UCSD-AML1 (cell line): ENCODE measurements around the gene SEPTIN8.

Experiments
- DNase-seq: peaks from one replicate; lab custom pipeline; 2025; ENCODE audit not compliant: unreplicated experiment; lab: John Stamatoyannopoulos, UW

Gene SEPTIN8

DNA sequence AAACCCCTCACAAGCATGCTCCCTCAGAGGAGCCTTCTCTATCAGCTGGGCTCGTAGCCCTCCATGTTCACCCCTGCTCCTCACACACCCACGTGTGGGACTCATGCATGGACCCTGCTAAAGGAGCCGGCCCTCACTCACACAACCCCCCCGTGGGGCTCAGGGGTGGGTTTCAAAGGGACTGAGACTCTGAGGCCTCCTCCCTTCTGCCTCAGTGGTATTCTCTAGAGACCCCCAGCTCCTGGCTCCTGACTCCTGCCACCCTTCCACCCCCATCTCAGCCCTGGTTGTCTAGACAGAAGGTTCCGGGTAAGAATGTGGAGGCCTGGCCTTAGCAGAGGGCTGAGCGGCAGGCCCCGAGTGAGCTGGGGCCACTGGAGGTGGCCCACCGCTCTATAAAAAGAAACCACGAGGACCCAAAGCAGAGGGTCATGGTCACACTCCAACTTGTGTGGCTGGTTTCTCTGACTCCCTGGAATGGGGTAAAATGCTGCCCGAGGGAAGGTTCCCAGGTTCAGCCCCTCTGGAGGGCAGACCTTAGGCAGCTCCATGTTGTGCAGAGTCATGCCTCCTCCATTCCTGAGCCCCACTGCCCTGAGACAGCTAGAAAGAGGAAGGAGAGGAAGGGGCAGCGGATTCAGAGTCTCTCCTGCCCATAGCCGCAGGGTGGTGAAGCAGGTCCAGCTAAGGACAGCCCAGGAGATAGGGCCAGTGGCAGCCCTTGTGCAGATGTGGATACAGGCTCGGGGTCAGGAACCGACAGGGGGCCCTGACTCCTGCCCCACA is 10.8 kb downstream of the SEPTIN8 start:
- no peak for DNase-seq

DNA sequence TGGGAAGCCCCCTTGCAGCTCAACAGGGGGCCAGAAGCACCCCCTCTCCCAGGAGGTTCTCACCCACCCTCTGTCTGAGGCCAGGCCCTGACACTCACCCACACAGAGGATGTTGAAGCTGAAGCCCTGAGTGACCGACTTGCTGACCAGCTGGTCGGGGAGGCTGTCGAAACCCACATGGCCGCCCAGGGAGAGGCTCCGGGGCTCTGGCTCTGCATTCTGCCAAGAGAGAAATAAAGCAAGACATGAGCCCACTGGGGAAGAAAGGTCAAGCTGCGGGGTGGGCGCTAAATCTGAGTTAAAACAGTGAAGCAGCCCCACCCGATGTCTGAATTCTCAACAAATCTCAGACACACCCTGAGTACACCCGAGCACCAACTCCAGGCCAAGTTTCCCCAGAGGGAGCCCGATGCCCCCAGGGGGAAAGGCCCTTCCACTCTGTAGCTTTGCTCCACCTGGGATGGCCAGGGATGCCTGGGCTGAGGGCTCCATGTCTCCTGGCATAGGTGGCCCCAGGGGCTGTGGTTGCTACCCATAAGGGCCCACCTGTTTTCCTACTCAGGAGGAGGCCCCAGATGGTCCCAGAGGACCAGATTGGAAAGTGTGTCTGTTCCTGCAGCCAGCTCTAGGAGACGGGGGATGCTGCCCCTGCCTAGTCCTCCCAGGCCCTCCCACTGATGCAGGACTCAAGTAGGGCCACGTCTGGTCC is 11.6 kb downstream of the SEPTIN8 start:
- no peak for DNase-seq

DNA sequence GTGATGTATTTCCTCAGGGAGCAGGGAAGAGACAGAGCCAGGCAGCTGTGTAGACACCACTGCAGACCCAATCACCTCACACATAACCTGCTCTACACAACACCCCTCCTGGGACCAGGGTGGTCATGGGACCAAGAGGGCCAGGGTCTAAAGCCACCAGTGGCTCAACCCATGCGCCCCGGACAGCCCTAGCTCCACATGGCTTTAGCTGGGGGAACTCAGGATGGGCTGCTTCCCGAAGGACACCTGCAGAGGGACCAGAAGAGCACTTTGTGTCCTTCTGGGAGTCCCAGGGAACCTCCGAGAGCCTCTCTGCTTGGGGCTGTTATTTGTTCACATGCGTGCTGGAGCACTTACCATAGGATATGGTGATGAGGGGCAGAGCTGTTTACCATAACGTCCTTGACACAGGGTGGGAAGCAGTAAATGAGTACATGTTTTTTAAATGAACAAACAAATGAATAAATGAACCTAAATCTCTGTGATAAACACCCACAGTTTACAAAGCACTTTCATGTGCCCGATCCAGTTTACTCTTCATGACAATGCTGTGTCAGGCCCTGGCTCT is 12.3 kb downstream of the SEPTIN8 start:
- DNase-seq = no peak

DNA sequence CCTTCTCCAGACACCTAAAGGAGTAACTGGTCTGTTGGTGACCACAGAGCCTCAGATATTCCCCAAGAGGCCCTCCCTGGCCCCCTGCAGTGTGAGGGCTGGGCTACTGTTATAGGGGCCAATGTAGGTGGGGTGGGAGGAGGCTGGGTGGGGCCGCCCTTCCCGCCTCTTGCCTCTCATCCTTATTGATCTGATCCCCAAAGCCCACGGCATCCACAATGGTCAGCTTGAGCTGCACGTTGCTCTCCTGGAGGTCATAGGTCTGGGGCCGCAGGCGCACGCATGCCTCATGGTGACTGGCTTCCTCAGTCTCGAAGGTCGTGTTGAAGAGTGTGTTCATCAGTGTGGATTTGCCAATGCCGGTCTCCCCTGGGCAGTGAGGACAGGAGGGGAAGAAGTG is 13.0 kb downstream of the SEPTIN8 start:
- no peak for DNase-seq

DNA sequence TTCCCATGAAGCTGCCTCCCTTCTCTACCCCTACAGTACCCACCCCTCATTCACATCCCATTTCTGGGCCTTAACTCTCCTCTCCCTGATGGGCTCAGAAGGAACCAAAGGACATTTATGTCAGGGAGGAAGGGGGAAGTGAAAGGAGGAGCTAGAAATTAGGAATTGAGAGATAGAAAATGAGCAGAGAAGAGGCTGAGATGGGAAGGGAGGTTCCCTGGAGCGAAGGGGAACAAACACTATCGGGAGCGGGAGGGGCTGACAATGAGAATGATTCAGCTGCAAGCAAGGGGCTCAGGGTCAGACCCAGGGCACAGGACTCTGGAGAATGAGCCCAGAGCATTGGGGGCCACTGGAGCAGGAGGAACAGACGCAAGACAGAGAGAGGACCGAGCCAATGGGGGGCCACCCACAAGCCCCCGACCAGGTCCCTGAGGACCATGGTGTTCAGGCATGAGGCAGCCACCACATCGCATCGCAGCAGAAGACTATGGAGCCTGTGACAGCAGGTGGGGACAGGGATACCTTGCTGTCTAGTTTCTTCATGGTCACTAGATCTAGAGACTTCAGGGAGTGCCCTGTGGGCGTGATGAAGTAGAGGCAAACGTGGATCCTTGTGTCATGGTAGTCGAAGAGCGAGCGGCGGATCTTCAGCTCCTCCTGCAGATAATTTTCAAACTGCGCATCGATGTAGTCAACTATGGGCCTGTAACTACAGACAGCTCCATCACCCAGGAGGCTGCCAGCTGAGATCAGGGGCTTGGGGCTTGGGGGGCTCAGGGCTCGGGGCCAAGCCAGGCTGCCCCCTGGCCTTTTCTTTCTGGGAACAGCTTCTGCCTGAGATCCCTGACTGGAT is 13.6 kb downstream of the SEPTIN8 start:
- DNase-seq = no peak

DNA sequence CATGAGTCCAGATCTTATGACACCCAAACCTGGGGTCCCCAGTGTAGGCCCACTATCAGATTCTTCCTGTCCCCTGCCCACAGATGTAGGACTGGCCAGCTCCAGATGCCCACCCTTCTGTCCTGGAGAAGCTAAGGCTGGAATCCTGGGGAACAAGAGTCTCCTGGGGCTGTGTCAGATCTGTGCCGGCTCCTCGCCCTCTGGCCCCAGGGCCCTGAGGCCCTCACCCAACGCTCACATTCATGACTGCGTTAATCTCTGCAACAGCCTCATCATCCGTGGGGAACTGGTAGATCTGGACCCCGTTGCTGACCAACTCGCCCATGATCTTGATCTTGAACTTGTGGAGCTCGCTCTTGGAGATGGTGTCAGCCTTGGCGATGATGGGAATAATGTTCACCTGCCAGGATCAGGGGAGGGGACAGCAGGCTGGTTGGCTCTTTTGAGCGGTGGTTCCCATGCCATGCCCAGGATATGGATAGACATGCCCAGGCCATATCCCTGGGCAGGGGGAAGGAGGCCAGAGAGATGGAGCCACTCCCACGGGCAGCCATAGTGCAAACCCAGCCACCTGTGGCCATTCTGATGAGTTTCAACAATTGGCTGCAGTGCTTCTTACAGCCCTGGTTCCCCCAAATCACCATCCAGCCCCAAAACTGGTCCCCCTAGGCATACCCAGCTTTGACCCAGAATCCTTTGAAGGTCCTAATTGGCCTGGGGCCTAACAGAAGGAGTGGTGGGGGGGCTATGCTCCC is 14.6 kb downstream of the SEPTIN8 start:
- DNase-seq = no peak

DNA sequence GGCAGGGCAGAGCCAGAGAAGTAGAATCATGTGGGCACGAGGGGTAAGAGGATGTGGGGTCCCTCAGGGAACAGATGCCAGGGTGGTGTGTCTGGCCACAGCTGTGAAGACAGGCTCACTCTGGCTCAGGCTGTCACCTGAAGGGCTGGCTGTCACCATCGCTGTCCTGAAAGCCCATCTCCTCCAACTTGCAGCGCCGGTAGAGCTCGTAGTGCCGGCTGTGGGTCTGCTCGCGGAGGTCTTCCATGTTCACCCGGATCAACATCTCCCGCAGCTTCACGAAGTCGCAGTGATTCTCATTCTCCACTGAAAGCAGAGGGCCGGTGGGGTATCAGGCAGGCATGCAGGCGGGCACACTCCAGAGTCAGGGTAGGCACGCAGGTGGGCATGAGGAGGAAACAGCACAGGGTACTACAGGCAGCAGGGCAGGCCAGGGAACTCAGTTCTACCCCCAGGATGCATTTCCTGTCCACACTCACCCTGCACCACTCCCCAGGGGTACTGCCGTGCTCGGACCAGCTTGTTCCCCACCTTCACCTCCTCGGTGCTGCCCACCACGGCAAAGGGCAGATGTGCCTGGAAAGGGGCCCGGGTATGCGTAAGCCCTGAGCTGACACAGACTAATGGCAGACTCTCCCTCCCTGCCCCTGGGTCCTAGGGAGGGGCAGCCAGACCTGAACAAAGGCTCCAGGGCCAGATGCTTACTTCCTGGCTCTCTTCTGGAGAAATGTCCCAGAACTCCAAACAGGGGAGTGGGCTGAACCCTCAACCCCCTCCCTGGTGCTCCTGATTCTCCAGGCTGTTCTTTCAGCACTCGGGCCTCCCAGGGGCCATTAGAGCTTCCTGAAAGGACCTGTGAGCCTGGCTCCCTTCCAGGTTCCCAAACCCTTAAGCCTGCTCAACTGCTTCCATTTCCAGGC is 15.5 kb downstream of the SEPTIN8 start:
- no peak for DNase-seq

DNA sequence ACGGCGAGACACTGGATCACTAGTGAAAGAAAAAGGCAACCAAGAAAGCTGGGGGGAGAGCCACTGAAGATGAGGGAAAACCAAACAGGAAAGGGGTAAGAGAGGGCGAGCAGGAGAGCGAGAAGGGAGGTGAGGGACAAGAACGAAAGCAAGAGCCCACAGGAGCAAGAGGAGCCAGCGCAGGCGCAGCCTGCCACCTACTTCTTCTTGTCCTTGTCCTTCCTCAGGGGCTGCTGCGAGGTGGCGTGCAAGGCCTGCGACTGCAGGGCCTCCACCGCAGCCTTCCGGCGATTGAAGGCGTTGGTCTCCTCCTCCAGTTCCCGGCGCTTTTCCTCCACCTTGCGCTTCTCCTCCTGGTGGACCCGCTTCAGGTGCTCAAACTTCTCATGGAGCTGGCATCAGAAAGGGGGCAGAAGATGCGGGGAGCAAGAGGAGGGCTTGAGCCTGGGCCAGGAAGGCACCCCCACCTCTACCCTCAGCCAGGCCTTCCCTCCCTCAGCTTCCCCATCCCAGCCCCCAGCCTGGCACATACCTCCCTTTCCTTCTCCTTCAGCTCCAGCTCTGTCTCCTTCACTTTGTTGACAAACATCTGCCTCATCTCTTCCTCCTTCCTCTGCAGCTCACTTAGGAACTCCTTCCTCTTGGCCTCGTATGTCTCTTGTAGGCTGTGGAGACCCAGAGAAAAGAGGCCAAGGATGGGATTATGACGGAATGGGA is 16.3 kb downstream of the SEPTIN8 start:
- no peak for DNase-seq

DNA sequence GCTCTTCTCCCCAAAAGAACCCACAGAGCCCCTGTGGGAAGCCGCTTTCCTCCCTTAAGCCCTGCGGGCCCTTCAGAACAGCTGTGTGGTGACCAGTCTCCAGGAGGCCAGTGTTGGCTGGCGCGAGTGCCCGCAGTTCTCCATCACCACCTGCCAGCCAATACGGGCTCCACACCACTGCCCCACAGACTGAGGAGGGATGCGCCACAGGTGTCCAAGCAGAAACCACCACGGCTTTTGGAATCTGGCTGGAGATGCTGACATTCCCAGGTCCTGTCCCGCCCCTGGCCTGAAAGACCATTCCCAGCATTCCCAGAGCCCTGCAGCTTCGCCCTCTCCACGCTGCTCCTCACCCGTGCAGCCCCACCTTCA is 17.0 kb downstream of the SEPTIN8 start:
- no peak for DNase-seq

DNA sequence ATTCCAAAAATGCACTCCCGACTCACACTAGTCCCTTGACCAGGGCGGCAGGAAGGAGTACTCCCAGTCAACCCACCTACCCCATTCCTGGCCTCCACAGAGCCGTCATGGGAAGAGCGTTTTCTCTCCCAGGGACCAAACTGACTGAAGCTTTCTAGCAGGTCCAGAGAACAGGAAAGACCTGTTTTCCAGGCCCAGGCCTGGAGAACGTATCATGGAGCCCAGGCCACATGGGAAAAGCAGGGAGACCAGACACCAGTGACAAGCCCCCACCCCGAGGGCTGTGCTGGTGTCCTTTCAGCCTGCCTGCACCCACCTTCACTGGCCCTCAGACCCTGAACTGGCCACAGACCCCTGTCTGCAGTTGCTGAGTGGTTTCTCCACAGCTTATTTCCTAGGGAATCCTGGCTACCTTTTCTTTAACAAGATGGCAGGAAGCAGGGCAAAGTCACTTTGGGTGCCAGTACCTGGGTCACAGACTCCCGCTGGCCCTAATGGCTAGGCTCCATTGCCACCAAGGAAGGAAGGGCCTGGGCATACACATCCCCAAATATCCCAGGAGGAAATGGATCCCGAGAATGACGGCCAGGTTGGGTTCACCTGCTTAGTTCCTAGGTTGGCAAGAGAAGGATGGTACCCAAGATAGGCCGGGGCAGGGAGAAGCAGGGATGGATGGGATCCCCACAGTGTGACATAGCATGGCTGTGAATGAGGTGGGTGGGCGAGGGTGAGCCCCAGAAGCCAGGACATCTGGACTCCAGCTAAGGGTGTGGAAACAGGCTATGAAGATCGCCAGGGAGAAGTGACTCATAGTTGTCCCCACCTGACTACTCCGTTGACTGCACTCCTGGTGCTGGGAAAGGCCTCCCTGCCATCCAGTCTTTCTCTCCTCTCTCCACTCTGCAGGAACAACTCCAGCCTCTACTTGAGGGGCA is 17.7 kb downstream of the SEPTIN8 start:
- DNase-seq = no peak

DNA sequence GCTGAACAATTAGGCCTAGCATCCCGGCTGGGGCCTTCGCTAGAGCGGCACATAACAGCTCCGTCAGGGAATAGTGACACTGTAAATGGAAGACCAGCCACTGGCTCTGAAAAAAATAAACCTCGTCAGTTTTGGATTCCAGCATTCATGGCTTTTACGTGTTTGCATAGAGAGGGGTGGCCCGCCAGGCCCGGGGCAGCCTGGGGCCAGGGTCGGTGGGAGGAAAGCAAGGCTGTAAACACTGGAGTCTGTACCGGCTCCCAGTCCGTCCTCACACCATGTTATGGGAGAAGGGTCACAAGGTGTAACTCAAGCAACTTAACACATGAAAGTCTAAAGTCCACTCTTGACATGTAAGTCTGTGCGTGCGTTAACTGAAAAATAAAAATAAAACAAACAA is 18.6 kb downstream of the SEPTIN8 start:
- no peak for DNase-seq

DNA sequence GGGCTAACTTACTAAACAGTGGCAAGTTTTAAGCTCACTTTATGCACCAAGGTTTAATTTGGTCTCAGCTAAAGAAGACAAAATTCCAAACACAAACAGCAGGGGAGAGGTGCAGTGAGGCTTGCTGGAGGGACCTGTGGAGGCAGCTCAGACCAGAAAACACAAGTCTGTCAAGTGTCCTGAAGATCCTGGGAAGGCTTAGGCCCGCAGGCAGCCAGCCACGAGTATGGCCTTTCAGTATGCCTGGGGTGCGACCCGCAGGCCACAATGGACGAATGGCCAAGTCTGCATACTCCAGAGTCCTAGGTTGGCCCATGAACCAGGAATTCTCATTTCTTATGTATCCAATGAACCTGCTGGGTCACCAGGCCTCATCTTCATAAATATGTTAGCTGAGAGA is 20.5 kb downstream of the SEPTIN8 start:
- no peak for DNase-seq

DNA sequence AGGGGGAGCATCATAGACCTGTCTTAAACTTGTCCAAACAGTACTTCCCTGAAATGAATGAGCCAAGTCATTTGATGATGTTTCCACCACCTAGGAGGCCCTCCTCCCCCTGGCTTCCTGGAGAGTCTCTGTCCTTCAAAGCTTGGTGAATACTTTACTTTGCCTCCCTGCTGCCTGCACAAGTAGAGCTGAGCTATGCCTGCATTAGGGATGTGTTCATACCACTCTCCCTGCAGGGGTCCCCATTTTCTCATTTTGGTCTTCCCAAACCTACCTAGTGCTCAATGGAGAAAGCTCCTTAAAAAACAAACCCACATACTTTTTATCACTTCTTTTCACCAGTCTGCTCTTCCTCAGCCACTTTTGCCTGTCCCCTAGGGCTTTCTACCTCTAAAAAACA is 22.1 kb downstream of the SEPTIN8 start:
- no peak for DNase-seq

DNA sequence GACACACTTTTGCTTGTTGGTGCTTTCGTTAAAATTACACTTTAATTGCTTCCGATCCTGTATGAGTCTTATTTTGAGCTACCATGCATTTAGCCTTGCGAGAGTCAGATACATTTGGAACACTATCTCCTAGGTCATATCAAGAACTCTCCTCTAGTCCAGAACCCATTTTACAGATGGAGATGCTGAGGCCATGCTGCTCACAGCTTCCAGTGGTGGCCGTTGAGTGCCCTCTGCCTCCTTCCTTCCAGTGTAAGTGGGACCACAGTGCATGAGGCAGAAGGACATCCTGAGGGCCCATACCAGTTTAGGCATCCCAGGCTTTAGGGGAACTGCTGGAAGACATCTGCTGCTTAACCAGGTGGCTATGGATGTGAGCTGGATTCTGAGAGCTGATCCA is 22.9 kb downstream of the SEPTIN8 start:
- no peak for DNase-seq

DNA sequence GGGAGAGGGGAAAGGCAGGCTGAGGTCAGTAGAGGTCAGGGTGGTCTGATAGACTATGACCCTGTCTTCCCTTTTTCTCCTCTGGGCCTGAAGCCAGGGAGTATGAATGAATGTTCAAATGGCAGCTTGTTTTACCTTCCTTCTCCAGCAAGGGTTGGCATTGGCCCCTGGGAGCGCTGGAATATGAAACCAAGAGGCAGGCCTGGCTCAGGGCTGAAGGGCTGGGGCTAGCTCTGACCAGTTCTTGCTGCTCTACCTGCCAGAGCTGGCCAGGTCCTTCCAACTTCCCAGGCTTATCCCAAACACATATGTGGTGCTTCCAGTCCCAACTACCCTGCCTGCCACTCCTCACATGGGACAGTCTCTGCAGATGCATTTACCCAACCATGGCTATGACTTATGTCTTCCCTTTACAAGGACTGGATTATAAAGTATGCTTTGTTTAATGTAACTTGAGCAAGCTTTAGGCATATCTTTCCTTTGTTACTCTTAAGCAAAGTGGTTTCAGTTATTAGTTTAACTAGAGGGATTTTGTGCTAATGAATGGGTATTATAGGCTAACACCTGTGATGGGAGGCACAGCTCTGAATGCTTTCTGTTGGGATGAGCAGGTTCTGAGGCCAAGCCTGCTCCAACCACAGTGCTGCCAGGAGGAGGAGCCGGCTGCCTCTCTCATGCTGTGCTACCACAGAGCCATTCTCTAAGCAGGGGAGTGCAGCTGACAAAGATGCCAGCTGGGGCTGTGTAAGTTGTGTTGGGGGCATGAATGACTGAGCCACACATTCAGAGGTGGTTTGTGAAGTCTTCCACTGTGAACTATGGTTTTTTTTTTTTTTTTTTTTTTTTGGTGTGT is 23.7 kb downstream of the SEPTIN8 start:
- no peak for DNase-seq

DNA sequence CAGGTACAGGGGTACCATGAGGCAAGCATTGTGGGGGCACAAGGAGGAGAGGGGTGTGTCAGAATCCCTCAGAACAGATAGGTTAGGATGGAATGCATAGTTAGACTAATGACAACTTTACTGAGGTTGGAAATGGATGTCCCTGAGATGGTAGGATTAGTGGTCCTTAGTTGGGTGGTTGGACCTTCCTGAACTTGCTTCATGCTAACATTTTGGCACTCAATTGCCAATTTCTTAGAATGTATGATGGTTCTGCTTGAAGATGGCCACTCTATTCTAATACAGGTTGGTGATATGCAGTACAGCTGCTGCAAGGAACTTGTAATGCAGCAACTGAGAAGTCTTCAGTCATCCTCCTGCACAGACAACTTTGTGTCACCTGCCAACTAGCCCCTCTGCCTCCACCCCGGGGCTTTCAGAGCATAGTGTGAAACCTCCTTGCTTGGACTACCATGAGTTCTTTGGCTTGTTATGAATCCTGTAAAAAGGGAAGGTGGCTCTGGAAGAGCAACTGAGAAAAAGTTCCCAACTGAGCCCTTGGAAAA is 24.4 kb downstream of the SEPTIN8 start:
- DNase-seq = no peak
